Measurements from ENCODE around the gene JAZF1. TPM values are rescaled to one million over a fixed set of nuclear protein-coding genes. Genes with fewer than 3 reads are reported as not detected.

Gene JAZF1
- total and polyA plus RNA-seq, 2 donors (not counting 1 experiment from before 2014, with no cell fraction given), result 14.0 to 38.6 TPM

- no peak overlapping the region for H3K27ac Mint-ChIP-seq
- H4K20me1 ChIP-seq (ENCODE audit: control insufficient read depth, insufficient read depth, low read length, poor library complexity, severe bottlenecking), result no peaks in the 10 kb centered on the region
- peaks cover 0 to 2% (median 0%) of the 10 kb centered on the region in 3 donors for H3K9me3 ChIP-seq (ENCODE audit: control extremely low read depth in 1 of 3, control insufficient read depth in 2 of 3, insufficient read depth in 1 of 3, low read length in 2 of 3)
- ChIA-PET POLR2A (no interaction called here), CTCF (no interaction called here)
- H3K36me3 ChIP-seq (replicated peaks in 1 of 2; ENCODE audit: control extremely low read depth in 1 of 2, control insufficient read depth in 1 of 2, extremely low read depth in 1 of 2, insufficient read depth in 2 of 2, low read length in 1 of 2), result no peaks in the 10 kb centered on the region
- H3K27me3 Mint-ChIP-seq, result no peaks in the 10 kb centered on the region
- no peaks in the 10 kb centered on the region for H3K9me3 Mint-ChIP-seq (ENCODE audit: insufficient read depth)
- H3K4me2 ChIP-seq (replicated peaks; ENCODE audit: low read depth, low read length, poor library complexity, severe bottlenecking), result no peak overlapping the region
- H2AFZ ChIP-seq (ENCODE audit: insufficient read depth, low read depth, low read length, poor library complexity, severe bottlenecking), result no peak overlapping the region
- no peak overlapping the region for H3K4me3 ChIP-seq (ENCODE audit: control extremely low read depth in 1 of 5, extremely low read depth in 1 of 5, insufficient read depth in 1 of 5, low read depth in 2 of 5, low read length in 4 of 5)
- H3K4me3 Mint-ChIP-seq, result no peak overlapping the region
- H3K4me1 Mint-ChIP-seq, result no peaks in the 10 kb centered on the region
- H3K27me3 ChIP-seq (replicated peaks in 1 of 4; ENCODE audit: control extremely low read depth in 1 of 4, control insufficient read depth in 3 of 4, insufficient read depth in 4 of 4, low read length in 3 of 4), result no peaks in the 10 kb centered on the region
- H3K79me2 ChIP-seq (ENCODE audit: control insufficient read depth, insufficient read depth, low read length), result no peaks in the 10 kb centered on the region
- no peaks in the 10 kb centered on the region for H3K4me1 ChIP-seq (ENCODE audit: control insufficient read depth in 2 of 2, insufficient read depth in 2 of 2, low read length in 2 of 2)
- 100% methylated on average over 1 of the region's 4 CpGs for WGBS (ENCODE audit: insufficient coverage)
- no peak for DNase-seq
- no peak overlapping the region for H3K9ac ChIP-seq (ENCODE audit: low read length)
- H3K27ac ChIP-seq (ENCODE audit: low read length in 2 of 2), result no peak overlapping the region
- TF ChIP-seq CTCF (IDR thresholded peaks at IDR 0.05) (no peak), EZH2 (IDR thresholded peaks at IDR 0.05; ENCODE audit: borderline replicate concordance, insufficient read depth, low read depth, low read length, poor library complexity, severe bottlenecking) (no peak)
- no peak for ATAC-seq (ENCODE audit: low read depth)
- intact Hi-C loops (cut with micrococcal nuclease), result no loop called here
Measured at GRCh38 chr7:28225576-28225975, 45.0 kb upstream of the JAZF1 start.

GRCh38 chr7:28224675-28225074, 44.1 kb upstream of the JAZF1 start:
- no peak overlapping the region for H3K4me2 ChIP-seq (replicated peaks; ENCODE audit: low read depth, low read length, poor library complexity, severe bottlenecking)
- ChIA-PET CTCF (no interaction called here), POLR2A (no interaction called here)
- no CpG with 5 or more reads among the region's 1 CpG for WGBS (ENCODE audit: insufficient coverage)
- no peak overlapping the region for H2AFZ ChIP-seq (ENCODE audit: insufficient read depth, low read depth, low read length, poor library complexity, severe bottlenecking)
- TF ChIP-seq CTCF (IDR thresholded peaks at IDR 0.05) (no peak), EZH2 (IDR thresholded peaks at IDR 0.05; ENCODE audit: borderline replicate concordance, insufficient read depth, low read depth, low read length, poor library complexity, severe bottlenecking) (no peak)
- H3K27ac Mint-ChIP-seq, result no peak overlapping the region
- no peaks in the 10 kb centered on the region for H3K4me1 Mint-ChIP-seq
- no peaks in the 10 kb centered on the region for H3K27me3 ChIP-seq (replicated peaks in 1 of 4; ENCODE audit: control extremely low read depth in 1 of 4, control insufficient read depth in 3 of 4, insufficient read depth in 4 of 4, low read length in 3 of 4)
- no peaks in the 10 kb centered on the region for H3K4me1 ChIP-seq (ENCODE audit: control insufficient read depth in 2 of 2, insufficient read depth in 2 of 2, low read length in 2 of 2)
- H4K20me1 ChIP-seq (ENCODE audit: control insufficient read depth, insufficient read depth, low read length, poor library complexity, severe bottlenecking), result no peaks in the 10 kb centered on the region
- H3K79me2 ChIP-seq (ENCODE audit: control insufficient read depth, insufficient read depth, low read length), result no peaks in the 10 kb centered on the region
- H3K9me3 ChIP-seq (ENCODE audit: control extremely low read depth in 1 of 3, control insufficient read depth in 2 of 3, insufficient read depth in 1 of 3, low read length in 2 of 3), result peaks cover 0 to 2% (median 0%) of the 10 kb centered on the region in 3 donors
- H3K27me3 Mint-ChIP-seq, result no peaks in the 10 kb centered on the region
- no peak overlapping the region for H3K4me3 Mint-ChIP-seq
- no peaks in the 10 kb centered on the region for H3K9me3 Mint-ChIP-seq (ENCODE audit: insufficient read depth)
- intact Hi-C loops (cut with micrococcal nuclease), result no loop called here
- no peak overlapping the region for H3K27ac ChIP-seq (ENCODE audit: low read length in 2 of 2)
- H3K4me3 ChIP-seq (ENCODE audit: control extremely low read depth in 1 of 5, extremely low read depth in 1 of 5, insufficient read depth in 1 of 5, low read depth in 2 of 5, low read length in 4 of 5), result no peak overlapping the region
- DNase-seq, result no peak
- no peaks in the 10 kb centered on the region for H3K36me3 ChIP-seq (replicated peaks in 1 of 2; ENCODE audit: control extremely low read depth in 1 of 2, control insufficient read depth in 1 of 2, extremely low read depth in 1 of 2, insufficient read depth in 2 of 2, low read length in 1 of 2)
- no peak for ATAC-seq (ENCODE audit: low read depth)
- H3K9ac ChIP-seq (ENCODE audit: low read length), result no peak overlapping the region

Measured in B cell (primary cell).